Fibroblast of lung (primary cell): ENCODE measurements around the gene HEATR1. TPM values are rescaled to one million over a fixed set of nuclear protein-coding genes. Genes with fewer than 3 reads are reported as not detected.

Experiments used
- DNase-seq, 2 donors: peaks; one replicate each; pipeline versions ENCODE4 v3.0.0 to v3.0.0-alpha.2; 2010; ENCODE audit warnings: low read depth in 2 of 2
- H2AFZ ChIP-seq: 2 replicates; pipeline ENCODE4 v1.5.1; 2012; ENCODE audit warnings: low read length, control low read depth, inconsistent platforms
- H3K27ac ChIP-seq: 2 replicates; pipeline ENCODE4 v1.5.1; 2011; ENCODE audit warnings: low read length, control low read depth; ENCODE audit not compliant: insufficient read depth
- H3K27me3 ChIP-seq: 2 replicates; pipeline ENCODE4 v1.5.1; 2011; ENCODE audit warnings: mild to moderate bottlenecking, low read length; ENCODE audit not compliant: control insufficient read depth, insufficient read depth
- H3K36me3 ChIP-seq: 2 replicates; pipeline ENCODE4 v1.5.1; 2011; ENCODE audit warnings: low read length; ENCODE audit not compliant: control insufficient read depth, insufficient read depth
- H3K4me1 ChIP-seq: 2 replicates; pipeline ENCODE4 v1.5.1; 2011; ENCODE audit warnings: low read length; ENCODE audit not compliant: control insufficient read depth, insufficient read depth; ENCODE audit errors: extremely low read depth
- H3K4me2 ChIP-seq: 2 replicates; pipeline ENCODE4 v1.5.1; 2011; ENCODE audit warnings: low read length, control low read depth; ENCODE audit not compliant: insufficient read depth; ENCODE audit errors: extremely low read depth
- H3K4me3 ChIP-seq, 4 experiments: fragments of 200-600 bp in 1 of 4; sonication (generic) in 1 of 4; replicated peaks in 1 of 4; 2 replicates each; pipeline ENCODE4 v1.5.1; 2011 to 2016; ENCODE audit warnings: low read length in 4 of 4, low read depth in 3 of 4, mild to moderate bottlenecking in 3 of 4, control low read depth in 2 of 4, inconsistent platforms in 1 of 4, mixed read lengths in 1 of 4; ENCODE audit not compliant: insufficient read depth in 1 of 4; ENCODE audit errors: control extremely low read depth in 1 of 4
- H3K79me2 ChIP-seq: 2 replicates; pipeline ENCODE4 v1.5.1; 2012; ENCODE audit warnings: mild to moderate bottlenecking, low read length, inconsistent platforms; ENCODE audit not compliant: control insufficient read depth, insufficient read depth
- H3K9ac ChIP-seq: 2 replicates; pipeline ENCODE4 v1.5.1; 2011; ENCODE audit warnings: mild to moderate bottlenecking, low read length, control low read depth; ENCODE audit not compliant: insufficient read depth
- H3K9me3 ChIP-seq: 2 replicates; pipeline ENCODE4 v1.5.1; 2012; ENCODE audit warnings: low read depth, low read length; ENCODE audit not compliant: control insufficient read depth, insufficient read depth
- H4K20me1 ChIP-seq: 2 replicates; pipeline ENCODE4 v1.5.1; 2011; ENCODE audit warnings: low read length; ENCODE audit not compliant: control insufficient read depth, insufficient read depth; ENCODE audit errors: extremely low read depth
- EZH2 ChIP-seq: IDR thresholded peaks from 2 replicates; pipeline ENCODE4 v1.5.1; 2012; ENCODE audit warnings: low read length, control low read depth, mild to moderate bottlenecking; ENCODE audit errors: missing control alignments
- polyA plus RNA-seq, 2 donors: library from polyadenylated mRNA; depleted of rRNA in 1 of 2; stranded (reverse) in 1 of 2; unstranded in 1 of 2; fragments of >200 nt; gene quantifications; 2 replicates each; pipeline ENCODE4 v1.2.1, GENCODE V29; 2011 to 2012; ENCODE audit warnings: missing spikeins in 1 of 2
- total RNA-seq: library from RNA; depleted of rRNA; stranded (reverse); fragments of >200 nt; gene quantifications from 2 replicates; pipeline ENCODE4 v1.2.1, GENCODE V29; 2014
- TF ChIP-seq, protein P1 (sequence below), 2 donors: IDR thresholded peaks in 1 of 2; conservative IDR thresholded peaks in 1 of 2; 1 replicate in 1 of 2; 2 replicates in 1 of 2; pipeline ENCODE4 v1.5.1; 2011 to 2012; ENCODE audit warnings: low read length in 2 of 2, control low read depth in 1 of 2, inconsistent platforms in 1 of 2, low read depth in 1 of 2, mild to moderate bottlenecking in 1 of 2

Gene HEATR1
- total and polyA plus RNA-seq, 2 donors (not counting 1 experiment from before 2014, with no cell fraction given), result 18.0 to 28.7 TPM

DNA sequence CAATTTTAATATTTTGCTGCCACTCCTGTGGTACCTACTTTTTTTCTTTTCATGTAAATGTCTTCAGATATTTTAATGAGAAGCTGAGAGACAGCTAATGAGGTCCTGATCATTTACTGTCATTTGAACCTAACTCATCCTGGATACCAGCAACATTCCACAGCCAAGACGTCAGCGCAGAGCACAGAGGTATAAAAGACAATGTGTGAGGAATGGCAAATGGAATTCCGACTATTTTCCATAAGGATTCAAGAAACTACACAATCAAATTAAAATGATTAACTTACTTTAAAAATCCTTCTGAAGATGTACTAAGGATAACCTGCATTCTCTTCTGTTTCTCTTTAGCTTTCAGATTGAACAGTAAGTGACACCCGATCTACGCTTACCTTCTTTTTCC, 38.8 kb downstream of the HEATR1 start:
- Histone ChIP-seq H3K36me3 (peaks cover 8% of the 10 kb centered on the region), H2AFZ (no peak overlapping the region), H3K27ac (no peak overlapping the region), H3K4me1 (no peaks in the 10 kb centered on the region), H3K4me3 (no peak overlapping the region), H3K27me3 (no peaks in the 10 kb centered on the region), H3K4me2 (no peak overlapping the region), H3K9me3 (no peaks in the 10 kb centered on the region), H3K9ac (no peak overlapping the region), H4K20me1 (no peaks in the 10 kb centered on the region), H3K79me2 (no peaks in the 10 kb centered on the region)
- TF ChIP-seq, protein P1, sequence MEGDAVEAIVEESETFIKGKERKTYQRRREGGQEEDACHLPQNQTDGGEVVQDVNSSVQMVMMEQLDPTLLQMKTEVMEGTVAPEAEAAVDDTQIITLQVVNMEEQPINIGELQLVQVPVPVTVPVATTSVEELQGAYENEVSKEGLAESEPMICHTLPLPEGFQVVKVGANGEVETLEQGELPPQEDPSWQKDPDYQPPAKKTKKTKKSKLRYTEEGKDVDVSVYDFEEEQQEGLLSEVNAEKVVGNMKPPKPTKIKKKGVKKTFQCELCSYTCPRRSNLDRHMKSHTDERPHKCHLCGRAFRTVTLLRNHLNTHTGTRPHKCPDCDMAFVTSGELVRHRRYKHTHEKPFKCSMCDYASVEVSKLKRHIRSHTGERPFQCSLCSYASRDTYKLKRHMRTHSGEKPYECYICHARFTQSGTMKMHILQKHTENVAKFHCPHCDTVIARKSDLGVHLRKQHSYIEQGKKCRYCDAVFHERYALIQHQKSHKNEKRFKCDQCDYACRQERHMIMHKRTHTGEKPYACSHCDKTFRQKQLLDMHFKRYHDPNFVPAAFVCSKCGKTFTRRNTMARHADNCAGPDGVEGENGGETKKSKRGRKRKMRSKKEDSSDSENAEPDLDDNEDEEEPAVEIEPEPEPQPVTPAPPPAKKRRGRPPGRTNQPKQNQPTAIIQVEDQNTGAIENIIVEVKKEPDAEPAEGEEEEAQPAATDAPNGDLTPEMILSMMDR (conservative IDR thresholded peaks at IDR 0.05 in 1 of 2, IDR thresholded peaks at IDR 0.05 in 1 of 2; ENCODE audit: low read depth in 1 of 2, low read length in 2 of 2), result no peak
- no peak for TF ChIP-seq EZH2
- peak in 1 of 2 donors; percentile 8 for DNase-seq

- Histone ChIP-seq H3K4me1 (no peaks in the 10 kb centered on the region), H3K79me2 (no peaks in the 10 kb centered on the region), H3K36me3 (peaks cover 4% of the 10 kb centered on the region), H3K4me3 (no peak overlapping the region), H2AFZ (no peak overlapping the region), H3K9ac (no peak overlapping the region), H3K9me3 (no peaks in the 10 kb centered on the region), H3K27me3 (no peaks in the 10 kb centered on the region), H3K27ac (no peak overlapping the region), H4K20me1 (no peaks in the 10 kb centered on the region), H3K4me2 (no peak overlapping the region)
- no peak for DNase-seq
- TF ChIP-seq, protein P1 (conservative IDR thresholded peaks at IDR 0.05 in 1 of 2, IDR thresholded peaks at IDR 0.05 in 1 of 2; ENCODE audit: low read depth in 1 of 2, low read length in 2 of 2), result no peak
- TF ChIP-seq EZH2, result no peak
Observed at GRCh38 chr1:236561976-236562375, 42.3 kb downstream of the HEATR1 start.

GRCh38 chr1:236560213-236560771, 44.0 kb downstream of the HEATR1 start:
- no peaks in the 10 kb centered on the region for H3K9me3 ChIP-seq
- H3K9ac ChIP-seq, result no peak overlapping the region
- no peak overlapping the region for H3K4me2 ChIP-seq
- peaks cover 5% of the 10 kb centered on the region for H3K36me3 ChIP-seq
- H3K4me1 ChIP-seq, result no peaks in the 10 kb centered on the region
- no peak overlapping the region for H3K4me3 ChIP-seq
- H4K20me1 ChIP-seq, result no peaks in the 10 kb centered on the region
- H3K79me2 ChIP-seq, result no peaks in the 10 kb centered on the region
- TF ChIP-seq EZH2, result no peak
- TF ChIP-seq, protein P1 (conservative IDR thresholded peaks at IDR 0.05 in 1 of 2, IDR thresholded peaks at IDR 0.05 in 1 of 2; ENCODE audit: low read depth in 1 of 2, low read length in 2 of 2), result no peak
- H3K27ac ChIP-seq, result no peak overlapping the region
- DNase-seq, result no peak
- no peak overlapping the region for H2AFZ ChIP-seq
- H3K27me3 ChIP-seq, result no peaks in the 10 kb centered on the region
